NCI-H345 (cell line): ENCODE results near the gene OLFM4.
"Not testable (repeated sequence)": the region's sequence is repeated elsewhere in the genome, so short reads cannot be mapped to it uniquely, and the experiment has no call there.

Experiments used
- DNase-seq: peaks from one replicate; lab custom pipeline; 2025; lab: John Stamatoyannopoulos, UW

Gene OLFM4, protein sequence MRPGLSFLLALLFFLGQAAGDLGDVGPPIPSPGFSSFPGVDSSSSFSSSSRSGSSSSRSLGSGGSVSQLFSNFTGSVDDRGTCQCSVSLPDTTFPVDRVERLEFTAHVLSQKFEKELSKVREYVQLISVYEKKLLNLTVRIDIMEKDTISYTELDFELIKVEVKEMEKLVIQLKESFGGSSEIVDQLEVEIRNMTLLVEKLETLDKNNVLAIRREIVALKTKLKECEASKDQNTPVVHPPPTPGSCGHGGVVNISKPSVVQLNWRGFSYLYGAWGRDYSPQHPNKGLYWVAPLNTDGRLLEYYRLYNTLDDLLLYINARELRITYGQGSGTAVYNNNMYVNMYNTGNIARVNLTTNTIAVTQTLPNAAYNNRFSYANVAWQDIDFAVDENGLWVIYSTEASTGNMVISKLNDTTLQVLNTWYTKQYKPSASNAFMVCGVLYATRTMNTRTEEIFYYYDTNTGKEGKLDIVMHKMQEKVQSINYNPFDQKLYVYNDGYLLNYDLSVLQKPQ

DNA sequence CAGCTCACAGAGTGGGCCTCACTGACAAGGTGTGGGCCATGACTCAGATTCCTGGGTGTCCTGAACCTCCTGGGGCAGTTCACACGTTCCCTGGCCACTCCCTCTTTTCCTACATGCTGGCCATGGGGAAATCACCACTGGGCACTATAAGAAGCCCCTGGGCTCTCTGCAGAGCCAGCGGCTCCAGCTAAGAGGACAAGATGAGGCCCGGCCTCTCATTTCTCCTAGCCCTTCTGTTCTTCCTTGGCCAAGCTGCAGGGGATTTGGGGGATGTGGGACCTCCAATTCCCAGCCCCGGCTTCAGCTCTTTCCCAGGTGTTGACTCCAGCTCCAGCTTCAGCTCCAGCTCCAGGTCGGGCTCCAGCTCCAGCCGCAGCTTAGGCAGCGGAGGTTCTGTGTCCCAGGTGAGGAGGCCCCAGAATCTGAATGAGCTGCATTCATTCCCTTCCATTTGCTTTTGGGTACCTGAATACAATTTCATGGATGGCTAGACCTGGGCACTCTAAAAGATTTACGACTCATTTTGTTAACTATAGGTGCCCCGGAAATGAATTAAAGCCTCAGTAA lies at the start of gene OLFM4:
TSS of gene OLFM4 (plus strand) at position 177 of the 567 bp plus-strand sequence. CDS start at position 201, 24 bp downstream.
- no peak for DNase-seq

GRCh38 chr13:52978989-52979388 lies 49.6 kb upstream of the OLFM4 start:
- no peak for DNase-seq

DNA sequence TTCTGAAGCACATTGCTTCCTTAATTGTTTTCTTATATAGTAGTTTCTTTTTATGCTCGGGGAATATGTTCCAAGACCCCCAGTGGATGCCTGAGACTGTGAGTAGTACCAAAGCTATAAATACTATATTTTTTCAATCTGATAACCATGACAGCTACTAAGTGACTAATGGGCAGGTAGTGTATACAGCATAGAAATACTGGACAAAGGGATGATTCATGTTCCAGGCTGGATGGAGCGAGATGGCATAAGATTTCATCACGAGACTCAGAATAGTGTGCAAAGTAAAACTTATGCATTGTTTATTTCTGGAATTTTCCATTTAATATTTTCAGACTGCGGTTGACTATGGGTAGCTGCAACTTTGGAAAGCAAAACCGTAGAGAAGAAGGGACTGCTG lies 47.9 kb upstream of the OLFM4 start:
- DNase-seq: no peak

DNA sequence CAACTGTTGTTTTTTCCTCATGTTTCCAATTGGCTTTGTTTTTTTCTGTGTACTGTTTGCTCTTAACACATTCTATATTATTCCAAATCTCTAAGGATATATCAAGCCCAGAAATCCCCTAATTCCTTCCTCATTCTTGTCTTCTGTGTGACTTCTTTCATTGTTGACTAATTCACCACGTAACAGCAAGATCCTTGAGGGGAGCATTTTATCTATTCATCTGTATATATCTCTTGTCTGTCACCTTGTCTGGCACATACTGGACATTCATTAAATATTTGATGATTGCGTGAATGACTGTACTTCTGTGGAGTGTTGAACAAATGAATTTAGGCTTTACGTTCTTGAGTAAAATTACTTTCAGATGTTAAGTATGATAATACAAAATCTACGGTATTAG lies 44.8 kb upstream of the OLFM4 start:
- no peak for DNase-seq

- no peak for DNase-seq
Observed at GRCh38 chr13:52984881-52985363, 43.7 kb upstream of the OLFM4 start.

DNA sequence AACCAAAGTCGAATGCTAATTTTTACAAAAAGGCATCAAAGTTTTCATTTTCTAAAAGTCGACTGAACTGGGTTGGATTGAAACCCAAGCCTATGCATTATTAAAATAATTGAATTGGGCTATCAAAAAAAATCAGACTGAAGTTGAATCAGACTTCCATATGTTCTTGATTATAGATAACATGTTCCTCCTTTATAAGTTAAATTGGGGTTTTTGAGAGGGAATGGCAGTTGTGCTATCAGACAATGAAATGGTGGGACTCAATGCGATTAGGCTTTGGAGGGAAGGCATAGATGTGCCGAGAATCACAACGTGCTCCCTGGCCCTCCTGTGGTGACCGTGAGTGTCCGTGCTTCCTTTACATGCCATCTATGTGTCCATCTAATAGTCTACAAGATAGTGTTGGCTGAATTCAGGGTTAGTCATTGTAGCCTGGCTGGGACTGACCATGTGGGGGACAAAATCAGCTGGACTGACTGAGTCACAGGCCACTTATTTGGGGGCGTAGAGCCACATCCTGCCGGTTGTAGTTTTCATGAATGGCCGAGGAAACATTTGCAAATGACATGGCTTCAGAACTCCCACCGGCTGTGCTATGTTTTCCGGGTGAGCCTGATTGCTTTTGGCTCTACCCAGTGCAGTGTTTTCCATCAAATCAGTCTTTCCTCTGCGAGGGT lies 37.1 kb upstream of the OLFM4 start:
- DNase-seq: no peak

GRCh38 chr13:52992110-52992509 lies 36.5 kb upstream of the OLFM4 start:
- no peak for DNase-seq

- no peak for DNase-seq
Observed at GRCh38 chr13:52994051-52994450, 34.6 kb upstream of the OLFM4 start.

- no peak for DNase-seq
Observed at GRCh38 chr13:52994865-52995264, 33.7 kb upstream of the OLFM4 start.

DNA sequence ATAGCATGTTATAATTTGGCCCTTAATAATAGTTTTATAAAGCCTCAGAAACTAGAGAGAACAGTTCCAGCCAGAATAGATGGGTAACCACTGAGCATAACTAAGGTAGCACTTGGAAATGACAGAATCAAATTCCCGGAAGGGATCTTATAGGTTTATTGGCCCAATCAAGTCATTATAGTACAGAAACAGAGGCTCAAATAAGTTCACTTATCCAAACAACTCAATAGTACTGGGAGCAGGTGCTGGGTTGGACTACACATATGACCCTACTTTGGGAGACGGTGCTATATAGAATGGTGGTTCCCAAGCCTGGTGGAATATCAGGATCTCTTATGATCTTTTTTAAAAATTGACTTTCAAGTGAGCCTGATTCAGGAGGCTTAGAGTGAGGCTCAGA lies 32.7 kb upstream of the OLFM4 start:
- no peak for DNase-seq

- no peak for DNase-seq
Observed at GRCh38 chr13:52997951-52998876, 30.4 kb upstream of the OLFM4 start.

GRCh38 chr13:52999093-52999696 lies 29.4 kb upstream of the OLFM4 start:
- DNase-seq: no peak

DNA sequence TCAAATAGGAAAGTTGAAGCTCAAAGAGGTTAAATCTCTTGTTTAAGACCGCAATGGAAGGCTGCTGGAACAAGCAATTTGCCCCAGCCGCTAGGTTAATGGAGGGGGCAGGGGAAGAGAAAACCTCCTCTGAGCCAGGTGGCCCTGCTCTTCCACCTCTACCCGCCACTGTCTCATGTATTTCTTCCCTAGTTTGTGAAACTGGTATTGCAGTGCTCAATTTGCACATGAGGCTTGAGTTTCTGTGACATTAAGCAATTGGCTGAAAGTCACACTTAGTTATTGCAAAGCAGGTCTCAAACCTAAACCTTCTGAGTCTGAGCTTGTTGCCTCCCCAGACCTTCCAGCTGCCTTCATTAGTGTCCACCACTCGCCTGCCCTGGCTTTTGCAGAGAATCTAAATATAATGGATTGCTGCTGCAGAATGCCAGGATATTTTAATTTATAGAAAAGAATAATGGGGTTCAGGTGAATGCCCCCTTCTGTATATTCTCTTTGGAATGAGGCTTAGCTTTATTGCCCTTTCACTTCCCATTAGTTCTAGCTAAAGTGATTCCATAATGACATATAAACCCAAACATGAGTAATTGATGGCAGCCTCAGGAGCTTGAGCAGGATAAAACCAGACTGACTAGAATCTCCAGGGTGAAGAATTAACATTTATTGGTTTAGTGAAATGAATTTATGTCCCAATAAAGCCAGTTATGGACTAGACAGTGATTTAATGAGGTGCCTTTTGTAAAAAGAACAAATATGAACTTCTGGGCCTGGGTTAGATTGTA lies 27.0 kb upstream of the OLFM4 start:
- no peak for DNase-seq

GRCh38 chr13:53004573-53004972 lies 24.0 kb upstream of the OLFM4 start:
- peak; percentile 10 for DNase-seq

- DNase-seq: no peak
Observed at GRCh38 chr13:53005626-53006025, 23.0 kb upstream of the OLFM4 start.

GRCh38 chr13:53007872-53008271 lies 20.7 kb upstream of the OLFM4 start:
- DNase-seq: no peak

DNA sequence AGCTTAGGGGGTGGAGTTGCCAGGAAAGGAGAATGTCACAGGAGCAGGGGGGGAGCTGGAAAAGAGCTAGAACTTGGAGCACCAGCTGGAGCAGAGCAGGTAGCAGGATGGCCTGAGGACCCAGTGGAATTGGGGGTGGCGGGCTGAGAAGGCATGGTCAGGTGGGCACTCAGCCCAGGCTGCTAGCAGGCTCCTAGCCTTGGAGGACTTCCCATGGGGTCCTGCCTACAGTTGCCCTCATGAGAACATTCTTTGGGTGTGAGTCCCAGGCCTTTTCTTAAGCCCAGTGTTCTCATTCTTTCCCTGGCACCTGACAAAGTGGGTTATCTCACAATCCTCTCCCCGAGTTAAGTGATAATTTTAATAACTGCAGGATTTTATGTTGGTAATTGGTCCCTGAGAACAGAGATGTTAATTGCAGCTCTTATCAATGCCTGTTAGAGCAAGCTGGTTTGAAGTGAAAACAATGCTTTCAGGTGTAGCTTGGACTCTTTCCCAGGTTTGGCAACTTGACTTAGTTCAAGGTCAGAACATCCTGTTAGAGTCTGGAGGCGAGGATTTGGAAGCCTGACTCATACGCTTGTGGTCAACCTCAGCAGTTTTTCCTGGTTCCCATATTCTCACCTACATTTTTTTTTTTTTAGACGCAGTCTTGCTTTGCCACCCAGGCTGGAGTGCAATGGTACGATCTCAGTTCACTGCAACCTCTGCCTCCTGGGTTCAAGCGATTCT lies 18.1 kb upstream of the OLFM4 start:
- DNase-seq: peak; percentile 68

DNA sequence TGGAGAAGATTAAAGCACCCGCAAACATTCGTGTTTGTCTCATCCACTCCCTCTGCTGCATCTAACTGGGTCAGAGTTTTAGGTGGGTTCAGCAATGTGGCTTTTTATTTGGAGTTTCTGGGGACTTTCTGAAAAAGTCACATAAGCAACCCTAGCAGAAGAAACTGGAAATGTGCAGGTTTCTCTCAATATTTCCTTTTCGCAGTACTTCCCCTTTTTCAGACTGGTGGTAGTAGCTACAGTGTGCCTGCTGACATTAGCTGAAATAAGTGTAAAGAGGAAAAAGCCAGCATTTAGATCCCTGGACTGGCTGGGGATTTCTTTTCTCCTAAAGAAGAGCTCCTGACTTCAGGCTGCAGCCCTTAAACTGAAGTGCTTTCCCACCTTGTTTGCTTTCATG lies 15.9 kb upstream of the OLFM4 start:
- no peak for DNase-seq

DNA sequence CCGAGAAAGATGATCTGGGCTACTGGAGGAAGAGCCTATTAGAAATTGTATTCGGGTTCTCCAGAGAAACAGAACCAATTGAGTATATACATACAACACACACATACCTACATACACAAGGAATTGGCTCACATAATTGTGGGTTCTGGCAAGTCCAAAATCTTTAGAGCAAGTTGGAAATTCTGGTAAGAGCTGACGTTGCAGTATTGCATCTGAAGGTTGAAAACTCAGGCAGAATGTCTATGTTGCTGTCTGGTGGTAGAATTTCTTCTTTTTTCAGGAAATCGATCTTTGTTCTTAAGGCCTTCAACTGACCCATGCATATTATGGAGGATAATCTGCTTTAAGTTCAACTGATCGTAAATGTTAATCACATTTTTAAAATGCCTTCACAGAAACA lies 15.5 kb upstream of the OLFM4 start:
- no peak for DNase-seq

DNA sequence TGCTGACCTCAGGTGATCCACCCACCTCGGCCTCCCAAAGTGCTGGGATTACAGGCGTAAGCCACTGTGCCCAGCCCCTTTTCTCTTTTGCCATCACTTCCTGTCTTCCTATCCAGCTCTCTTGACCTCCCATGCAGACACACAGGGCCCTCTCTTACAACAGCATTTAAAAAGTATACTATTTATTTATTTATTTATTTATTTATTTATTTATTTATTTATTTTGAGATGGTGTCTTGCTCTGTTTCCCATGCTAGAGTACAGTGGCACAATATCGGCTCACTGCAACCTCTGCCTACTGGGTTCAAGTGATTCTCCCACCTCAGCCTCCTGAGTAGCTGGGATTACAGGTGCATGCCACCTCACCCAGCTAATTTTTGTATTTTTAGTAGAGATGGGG lies 14.6 kb upstream of the OLFM4 start:
- DNase-seq: not testable (repeated sequence)
